Measurements from ENCODE around the gene CD9.

CD9 gene

DNA sequence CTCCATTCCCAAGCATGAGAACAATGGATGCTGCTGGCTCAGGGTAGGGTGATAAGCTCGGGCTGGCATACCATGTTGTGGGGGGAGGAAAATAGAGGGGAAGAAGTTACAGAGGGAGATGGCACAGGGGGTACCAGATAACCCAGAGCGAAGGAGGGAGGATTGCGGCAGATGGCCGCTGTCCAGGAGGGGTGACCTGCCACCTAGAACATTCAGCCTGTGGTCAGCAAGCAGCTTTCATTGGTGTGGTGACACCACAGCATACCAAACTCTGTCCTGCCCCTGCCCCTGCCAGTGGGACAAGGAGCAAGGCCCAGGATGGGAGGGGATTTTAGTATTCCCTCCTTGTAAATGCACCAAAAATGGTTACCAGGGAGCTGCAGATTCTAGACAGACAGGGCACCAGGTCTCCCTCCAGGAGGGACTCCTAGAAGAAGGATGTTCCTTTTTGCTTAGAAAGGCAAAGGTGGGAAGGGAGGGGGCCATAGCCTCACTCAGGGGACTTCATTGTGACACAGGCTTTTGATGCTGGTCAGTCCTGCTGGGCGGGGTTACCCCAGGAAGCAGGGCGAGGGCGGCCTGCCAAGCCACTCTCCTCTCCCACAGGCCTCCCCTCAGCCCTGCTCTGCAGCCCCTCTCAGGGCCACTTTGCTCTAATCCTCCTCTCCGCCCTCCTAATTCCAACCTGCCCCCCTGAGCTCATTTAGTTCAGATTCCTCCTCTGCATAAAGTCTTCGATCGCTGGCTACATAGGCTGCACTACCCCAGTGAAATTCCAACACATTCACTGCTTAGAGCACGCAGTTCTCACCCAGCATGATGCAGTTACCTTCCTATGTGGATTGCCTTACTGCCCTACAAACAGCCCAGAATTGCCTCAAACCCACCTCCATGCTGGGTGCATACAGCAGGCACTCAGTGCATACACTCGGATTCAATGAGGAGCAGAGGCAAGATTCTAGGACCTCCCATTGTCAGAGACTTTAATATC is 74.3 kb downstream of the CD9 start:
- Histone ChIP-seq H3K9me3 (ENCODE audit: severe bottlenecking) (no peaks in the 10 kb centered on the region), H3K27ac (ENCODE audit: poor library complexity, severe bottlenecking) (peak overlapping the region; percentile 95), H3K4me3 (ENCODE audit: severe bottlenecking) (no peak overlapping the region), H3K4me1 (ENCODE audit: insufficient read depth, poor library complexity, severe bottlenecking) (peaks cover 47% of the 10 kb centered on the region), H3K27me3 (ENCODE audit: insufficient read depth, poor library complexity, severe bottlenecking) (no peaks in the 10 kb centered on the region), H3K36me3 (ENCODE audit: low read depth) (no peaks in the 10 kb centered on the region)
- TF ChIP-seq, protein P1, sequence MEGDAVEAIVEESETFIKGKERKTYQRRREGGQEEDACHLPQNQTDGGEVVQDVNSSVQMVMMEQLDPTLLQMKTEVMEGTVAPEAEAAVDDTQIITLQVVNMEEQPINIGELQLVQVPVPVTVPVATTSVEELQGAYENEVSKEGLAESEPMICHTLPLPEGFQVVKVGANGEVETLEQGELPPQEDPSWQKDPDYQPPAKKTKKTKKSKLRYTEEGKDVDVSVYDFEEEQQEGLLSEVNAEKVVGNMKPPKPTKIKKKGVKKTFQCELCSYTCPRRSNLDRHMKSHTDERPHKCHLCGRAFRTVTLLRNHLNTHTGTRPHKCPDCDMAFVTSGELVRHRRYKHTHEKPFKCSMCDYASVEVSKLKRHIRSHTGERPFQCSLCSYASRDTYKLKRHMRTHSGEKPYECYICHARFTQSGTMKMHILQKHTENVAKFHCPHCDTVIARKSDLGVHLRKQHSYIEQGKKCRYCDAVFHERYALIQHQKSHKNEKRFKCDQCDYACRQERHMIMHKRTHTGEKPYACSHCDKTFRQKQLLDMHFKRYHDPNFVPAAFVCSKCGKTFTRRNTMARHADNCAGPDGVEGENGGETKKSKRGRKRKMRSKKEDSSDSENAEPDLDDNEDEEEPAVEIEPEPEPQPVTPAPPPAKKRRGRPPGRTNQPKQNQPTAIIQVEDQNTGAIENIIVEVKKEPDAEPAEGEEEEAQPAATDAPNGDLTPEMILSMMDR (IDR thresholded peaks at IDR 0.05; ENCODE audit: poor library complexity, severe bottlenecking), result no peak
- no peak for ATAC-seq (ENCODE audit: low read depth)
- no peak for DNase-seq (ENCODE audit: low spot score)

DNA sequence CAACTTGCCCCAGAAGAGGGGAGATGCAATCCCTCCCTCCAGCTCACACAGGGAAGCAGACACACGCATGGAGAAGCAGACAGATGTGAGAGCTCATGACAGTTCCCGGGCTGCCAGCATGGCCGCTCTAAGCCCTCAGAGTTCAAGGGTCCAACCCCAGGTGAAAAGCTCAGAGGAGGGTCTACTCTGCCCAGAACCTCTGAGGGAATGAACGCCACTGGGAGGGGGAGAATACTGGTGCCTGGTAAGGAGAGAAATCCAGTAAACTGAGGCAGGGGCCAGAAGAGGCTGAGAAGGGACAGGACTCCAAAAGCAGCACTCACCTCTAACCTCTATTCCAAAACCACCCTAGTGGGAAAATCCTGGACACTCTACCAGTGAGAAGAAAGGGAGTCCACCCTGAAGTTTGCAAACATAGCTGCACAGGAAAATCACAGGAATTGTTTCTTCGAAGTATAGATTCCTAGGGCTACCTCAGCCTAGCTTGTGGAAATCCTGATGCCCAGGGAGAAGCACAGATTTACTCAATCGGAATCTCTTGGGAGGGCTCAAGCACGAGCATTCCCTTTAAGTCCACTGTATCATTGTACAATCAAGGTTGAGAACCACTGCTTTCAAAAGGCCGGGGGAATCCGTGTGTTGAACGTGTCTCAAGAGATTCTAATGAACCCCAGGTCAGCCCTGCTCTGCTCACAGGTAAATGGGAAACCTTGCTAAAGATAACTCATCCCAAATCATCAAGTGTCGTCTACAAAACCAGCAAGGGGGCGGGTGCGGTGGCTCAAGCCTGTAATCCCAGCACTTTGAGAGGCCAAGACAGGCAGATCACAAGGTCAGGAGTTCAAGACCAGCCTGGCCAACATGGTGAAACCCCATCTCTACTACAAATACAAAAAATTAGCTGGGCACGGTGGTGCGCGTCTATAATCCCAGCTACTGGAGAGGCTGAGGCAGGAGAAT is 76.0 kb downstream of the CD9 start:
- Histone ChIP-seq H3K36me3 (ENCODE audit: low read depth) (no peaks in the 10 kb centered on the region), H3K9me3 (ENCODE audit: severe bottlenecking) (no peaks in the 10 kb centered on the region), H3K4me1 (ENCODE audit: insufficient read depth, poor library complexity, severe bottlenecking) (peaks cover 61% of the 10 kb centered on the region), H3K4me3 (ENCODE audit: severe bottlenecking) (no peak overlapping the region), H3K27me3 (ENCODE audit: insufficient read depth, poor library complexity, severe bottlenecking) (no peaks in the 10 kb centered on the region), H3K27ac (ENCODE audit: poor library complexity, severe bottlenecking) (no peak overlapping the region)
- DNase-seq (ENCODE audit: low spot score), result no peak
- no peak for ATAC-seq (ENCODE audit: low read depth)
- TF ChIP-seq, protein P1 (IDR thresholded peaks at IDR 0.05; ENCODE audit: poor library complexity, severe bottlenecking), result no peak

DNA sequence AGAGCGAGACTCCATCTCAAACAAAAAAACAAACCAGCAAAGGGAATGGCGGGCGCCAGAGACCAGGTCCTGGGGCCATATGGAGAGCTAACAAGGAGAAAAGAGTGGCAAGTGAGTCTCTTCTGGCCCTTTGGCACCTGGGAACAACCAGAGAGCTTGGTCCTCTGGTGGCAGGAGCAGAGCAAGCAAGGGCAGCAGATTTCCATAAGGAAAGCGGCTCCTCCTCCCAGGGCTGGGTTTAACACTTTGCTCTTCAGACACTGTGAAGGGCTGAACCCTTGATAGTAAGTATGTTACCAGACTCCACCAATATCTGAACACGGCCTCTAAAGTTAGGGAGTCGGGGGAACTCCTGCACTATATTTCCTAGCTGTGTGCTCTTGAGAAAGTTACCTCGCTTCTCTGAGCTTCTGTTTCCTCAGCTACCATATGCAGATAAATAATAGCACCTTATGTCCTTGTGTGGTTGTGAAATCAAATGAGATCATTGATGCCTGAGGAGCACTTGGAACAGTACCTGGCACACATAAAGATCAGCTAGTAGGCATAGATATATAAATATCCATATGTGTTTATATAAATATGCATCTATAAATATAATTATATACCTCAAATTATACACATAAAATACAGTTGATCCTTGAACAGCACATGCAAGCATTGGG is 76.9 kb downstream of the CD9 start:
- no peaks in the 10 kb centered on the region for H3K9me3 ChIP-seq (ENCODE audit: severe bottlenecking)
- peaks cover 56% of the 10 kb centered on the region for H3K4me1 ChIP-seq (ENCODE audit: insufficient read depth, poor library complexity, severe bottlenecking)
- H3K27me3 ChIP-seq (ENCODE audit: insufficient read depth, poor library complexity, severe bottlenecking), result no peaks in the 10 kb centered on the region
- H3K27ac ChIP-seq (ENCODE audit: poor library complexity, severe bottlenecking), result peak overlapping the region; percentile 96
- DNase-seq (ENCODE audit: low spot score) (no peak), ATAC-seq (ENCODE audit: low read depth) (no peak)
- TF ChIP-seq, protein P1 (IDR thresholded peaks at IDR 0.05; ENCODE audit: poor library complexity, severe bottlenecking), result no peak
- H3K4me3 ChIP-seq (ENCODE audit: severe bottlenecking), result no peak overlapping the region
- no peaks in the 10 kb centered on the region for H3K36me3 ChIP-seq (ENCODE audit: low read depth)

DNA sequence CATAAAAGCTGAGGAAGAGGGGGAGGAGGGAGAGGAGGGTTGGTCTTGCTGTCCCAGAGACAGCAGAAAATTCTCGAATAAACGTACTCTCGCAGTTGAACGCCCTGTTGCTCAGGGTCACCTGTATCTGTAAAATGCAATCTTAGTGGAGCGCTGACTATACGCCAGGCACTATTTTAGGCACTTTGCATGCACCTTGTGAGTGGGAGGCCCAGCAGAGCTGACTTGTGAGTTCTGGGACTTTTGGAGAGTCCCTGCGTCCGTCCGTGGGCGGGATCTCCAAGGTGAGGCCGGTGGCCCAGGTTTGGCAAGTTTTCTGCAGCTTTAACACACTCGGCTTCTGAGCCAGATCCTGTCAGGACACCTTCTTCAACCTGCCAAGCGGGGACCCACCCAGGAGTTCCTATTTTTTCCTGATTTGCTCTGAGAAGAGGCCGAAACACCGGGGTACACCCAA is 77.8 kb downstream of the CD9 start:
- H3K27ac ChIP-seq (ENCODE audit: poor library complexity, severe bottlenecking), result peak overlapping the region; percentile 96
- H3K27me3 ChIP-seq (ENCODE audit: insufficient read depth, poor library complexity, severe bottlenecking), result no peaks in the 10 kb centered on the region
- no peaks in the 10 kb centered on the region for H3K9me3 ChIP-seq (ENCODE audit: severe bottlenecking)
- peak overlapping the region; percentile 24 for H3K4me3 ChIP-seq (ENCODE audit: severe bottlenecking)
- ATAC-seq (ENCODE audit: low read depth), result peak; percentile 14
- DNase-seq (ENCODE audit: low spot score), result no peak
- TF ChIP-seq, protein P1 (IDR thresholded peaks at IDR 0.05; ENCODE audit: poor library complexity, severe bottlenecking), result no peak
- H3K4me1 ChIP-seq (ENCODE audit: insufficient read depth, poor library complexity, severe bottlenecking), result peaks cover 50% of the 10 kb centered on the region
- H3K36me3 ChIP-seq (ENCODE audit: low read depth), result no peaks in the 10 kb centered on the region
